A549 (cell line): ENCODE data around the gene RAPGEF4. TPM values are rescaled to one million over a fixed set of nuclear protein-coding genes. Genes with fewer than 3 reads are reported as not detected.

Experiments
- ATAC-seq, 2 experiments: fragments of 200-7000 bp in 1 of 2; fragments of >200 bp in 1 of 2; cut with Nextera tagmentation in 1 of 2; cut with Tn5 transposase in 1 of 2; 3 replicates each; pipeline versions ENCODE4 v1.8.0 to v1.9.1; 2018 to 2020; ENCODE audit warnings: mild to moderate bottlenecking in 1 of 2, moderate library complexity in 1 of 2
- CTCF ChIA-PET: fragments of 300-600 bp; sonication (Branson Sonifier 250); formaldehyde crosslinking; extraction: SDS; loops from one replicate; lab custom pipeline; 2021; ENCODE audit warnings: antibody characterized with exemption, inconsistent platforms; lab: Yijun Ruan, JAX
- POLR2A ChIA-PET: fragments of 350-600 bp; formaldehyde crosslinking; extraction: SDS; loops from one replicate; lab custom pipeline; 2021; ENCODE audit warnings: antibody characterized with exemption, inconsistent platforms; lab: Yijun Ruan, JAX
- DNase-seq, 2 experiments: peaks; one replicate each; pipeline versions ENCODE4 v3.0.0 to v3.0.0-alpha.2; 2011 to 2016; ENCODE audit warnings: low read depth in 1 of 2, low spot score in 1 of 2
- FAIRE-seq: peaks from 2 replicates; lab custom pipeline; 2011; peaks lifted over from hg19 to GRCh38; lab: Jason Lieb, UNC
- H3K27ac ChIP-seq, 2 experiments: fragments of >200 bp; sonication (Bioruptor Twin); formaldehyde crosslinking; 3 replicates each; pipeline ENCODE4 v1.5.1; 2016 to 2017
- H3K4me1 ChIP-seq: fragments of >200 bp; sonication (Bioruptor Twin); formaldehyde crosslinking; 3 replicates; pipeline ENCODE4 v1.6.1; 2016
- H3K4me2 ChIP-seq: fragments of >200 bp; sonication (Bioruptor Twin); formaldehyde crosslinking; 3 replicates; pipeline ENCODE4 v1.6.1; 2016
- H3K4me3 ChIP-seq: fragments of >200 bp; sonication (Bioruptor Twin); formaldehyde crosslinking; 3 replicates; pipeline ENCODE4 v1.5.1; 2016
- H3K9me3 ChIP-seq: fragments of >200 bp; sonication (Bioruptor Twin); formaldehyde crosslinking; 3 replicates; pipeline ENCODE4 v1.6.1; 2016
- CHD2 ChIP-seq: fragments of 150-350 bp; IDR thresholded peaks from 2 replicates; pipeline ENCODE4 v1.6.1; 2014; ENCODE audit warnings: low read length; ENCODE audit not compliant: partially characterized antibody
- EHF ChIP-seq: fragments of 250-450 bp; sonication (Bioruptor Pico); IDR thresholded peaks from 2 replicates; pipeline ENCODE4 v1.5.0; 2020; ENCODE audit warnings: mild to moderate bottlenecking
- EHMT2 ChIP-seq: fragments of 200-600 bp; sonication (generic); IDR thresholded peaks from 2 replicates; pipeline ENCODE4 v1.6.1; 2016; ENCODE audit warnings: antibody characterized with exemption, low read depth, mild to moderate bottlenecking, moderate library complexity
- ESRRA ChIP-seq: fragments of 150-350 bp; IDR thresholded peaks from 2 replicates; pipeline ENCODE4 v1.6.1; 2014; ENCODE audit warnings: mild to moderate bottlenecking, low read length, borderline replicate concordance
- FOSL2 ChIP-seq, 2 experiments: fragments of 450-650 bp in 1 of 2; fragments of >200 bp in 1 of 2; sonication (Bioruptor Twin) in 1 of 2; formaldehyde crosslinking; IDR thresholded peaks; 2 replicates each; pipeline versions ENCODE4 v1.5.0 to v1.6.1; 2016 to 2020; ENCODE audit warnings: mild to moderate bottlenecking in 1 of 2, moderate library complexity in 1 of 2
- FOXS1 ChIP-seq: fragments of 250-450 bp; sonication (Bioruptor Pico); IDR thresholded peaks from 2 replicates; pipeline ENCODE4 v1.5.0; 2020; ENCODE audit warnings: mild to moderate bottlenecking, moderate library complexity
- GATA3 ChIP-seq: IDR thresholded peaks from 2 replicates; pipeline ENCODE4 v1.6.1; 2012; ENCODE audit warnings: borderline replicate concordance
- HOXA7 ChIP-seq: fragments of 250-450 bp; sonication (Bioruptor Pico); IDR thresholded peaks from 2 replicates; pipeline ENCODE4 v1.5.0; 2020; ENCODE audit warnings: mild to moderate bottlenecking, moderate library complexity
- HOXB13 ChIP-seq: fragments of 250-450 bp; sonication (Bioruptor Pico); IDR thresholded peaks from 2 replicates; pipeline ENCODE4 v1.5.0; 2020; ENCODE audit warnings: low read depth, mild to moderate bottlenecking, moderate library complexity
- HOXB5 ChIP-seq: fragments of 250-450 bp; sonication (Bioruptor Pico); IDR thresholded peaks from 2 replicates; pipeline ENCODE4 v1.5.0; 2020; ENCODE audit warnings: mild to moderate bottlenecking, moderate library complexity
- JUN ChIP-seq, 2 experiments: fragments of >200 bp; sonication (Bioruptor Twin); formaldehyde crosslinking; IDR thresholded peaks; 2 replicates in 1 of 2; 3 replicates in 1 of 2; pipeline ENCODE4 v1.6.1; 2016 to 2017
- KDM5A ChIP-seq: fragments of 200-600 bp; sonication (generic); IDR thresholded peaks from 2 replicates; pipeline ENCODE4 v1.6.1; 2016; ENCODE audit warnings: antibody characterized with exemption, mild to moderate bottlenecking
- MAFK ChIP-seq: fragments of 450-650 bp; IDR thresholded peaks from 2 replicates; pipeline ENCODE4 v1.6.1; 2014; ENCODE audit not compliant: partially characterized antibody
- POLR2AphosphoS2 ChIP-seq: conservative IDR thresholded peaks from 2 replicates; pipeline ENCODE4 v1.6.1; 2012; ENCODE audit warnings: low read length, improper control_type of control experiment, inconsistent platforms
- RAD21 ChIP-seq, 2 experiments: fragments of >200 bp in 1 of 2; sonication (Bioruptor Twin) in 1 of 2; formaldehyde crosslinking in 1 of 2; IDR thresholded peaks in 1 of 2; conservative IDR thresholded peaks in 1 of 2; 2 replicates in 1 of 2; 3 replicates in 1 of 2; pipeline ENCODE4 v1.6.1; 2012 to 2018; ENCODE audit warnings: inconsistent platforms in 1 of 2
- RARB ChIP-seq: fragments of 250-450 bp; sonication (Bioruptor Pico); IDR thresholded peaks from 2 replicates; pipeline ENCODE4 v1.8.0; 2021; ENCODE audit warnings: mild to moderate bottlenecking, moderate library complexity
- SMC3 ChIP-seq: fragments of >200 bp; sonication (Bioruptor Twin); formaldehyde crosslinking; IDR thresholded peaks from 3 replicates; pipeline ENCODE4 v1.6.1; 2018; ENCODE audit warnings: inconsistent platforms
- TP53 ChIP-seq: fragments of 250-450 bp; sonication (Bioruptor Pico); IDR thresholded peaks from 2 replicates; pipeline ENCODE4 v1.5.0; 2021; ENCODE audit warnings: mild to moderate bottlenecking, moderate library complexity
- ZC3H11A ChIP-seq: fragments of 450-650 bp; IDR thresholded peaks from 2 replicates; pipeline ENCODE4 v1.6.1; 2014; ENCODE audit warnings: antibody characterized with exemption, mild to moderate bottlenecking
- ZSCAN20 ChIP-seq: fragments of 250-450 bp; sonication (Bioruptor Pico); IDR thresholded peaks from 2 replicates; pipeline ENCODE4 v1.8.0; 2022; ENCODE audit warnings: mild to moderate bottlenecking, moderate library complexity
- WGBS: methylation state at CpG from one replicate; pipeline ENCODE4 v1.1.6; 2017; ENCODE audit errors: missing lambda C conversion rate; 5-methylcytosine and 5-hydroxymethylcytosine counted together
- polyA plus RNA-seq, 4 experiments: library from polyadenylated mRNA; depleted of rRNA in 3 of 4; stranded (reverse); fragments of >200 nt; fragmentation: RNase III in 1 of 4; extraction: RNeasy Plus Mini Kit Qiagen cat#74134 plus additional on column Dnase treatment in 1 of 4; gene quantifications; 2 replicates in 3 of 4; 3 replicates in 1 of 4; pipeline ENCODE4 v1.2.3, GENCODE V29; 2011 to 2017
- TF ChIP-seq, protein P1 (sequence below): IDR thresholded peaks from 2 replicates; pipeline ENCODE4 v1.6.1; 2012
- TF ChIP-seq, protein P2 (sequence below): fragments of 450-650 bp; IDR thresholded peaks from 2 replicates; pipeline ENCODE4 v1.6.1; 2014; ENCODE audit warnings: antibody characterized with exemption
- TF ChIP-seq, protein P3 (sequence below): IDR thresholded peaks from 2 replicates; pipeline ENCODE4 v1.6.1; 2012; ENCODE audit warnings: low read depth, borderline replicate concordance
- TF ChIP-seq, protein P4 (sequence below): fragments of 250-450 bp; sonication (Bioruptor Pico); IDR thresholded peaks from 2 replicates; pipeline ENCODE4 v1.5.0; 2020; ENCODE audit warnings: low read depth, mild to moderate bottlenecking, moderate library complexity
- TF ChIP-seq, protein P5 (sequence below): fragments of 150-350 bp; IDR thresholded peaks from 2 replicates; pipeline ENCODE4 v1.6.1; 2014; ENCODE audit warnings: low read depth, mild to moderate bottlenecking, low read length

The RAPGEF4 gene
- polyA plus RNA-seq, 2 of the 4 experiments (the other 2 are of a cell fraction) = 0.18 to 1.1 TPM

DNA sequence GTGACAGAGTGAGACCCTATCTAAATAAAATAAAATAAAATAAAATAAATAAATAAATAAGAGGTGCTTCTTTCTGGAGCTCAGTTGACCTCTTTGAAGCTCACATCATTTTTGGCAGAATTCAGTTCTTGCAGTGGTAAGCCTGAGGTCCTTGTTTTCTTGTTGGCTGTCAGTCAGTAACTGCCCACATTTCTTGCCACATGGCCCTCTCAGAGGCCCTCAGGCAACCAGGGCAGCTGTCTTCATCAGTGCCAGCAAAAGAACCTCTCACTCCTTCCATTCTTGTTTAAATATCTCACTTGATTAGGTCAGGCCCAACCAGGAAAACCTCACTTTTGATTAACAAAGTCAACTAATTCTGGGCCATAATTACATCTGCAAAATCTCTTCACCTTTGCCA is 53.2 kb downstream of the RAPGEF4 start (continued):
- TF ChIP-seq CHD2 = no peak
- TF ChIP-seq TP53 (CRISPR knock-in tag) = no peak
- no peak for TF ChIP-seq HOXB5 (CRISPR knock-in tag)
- TF ChIP-seq HOXA7 (CRISPR knock-in tag) = no peak

DNA sequence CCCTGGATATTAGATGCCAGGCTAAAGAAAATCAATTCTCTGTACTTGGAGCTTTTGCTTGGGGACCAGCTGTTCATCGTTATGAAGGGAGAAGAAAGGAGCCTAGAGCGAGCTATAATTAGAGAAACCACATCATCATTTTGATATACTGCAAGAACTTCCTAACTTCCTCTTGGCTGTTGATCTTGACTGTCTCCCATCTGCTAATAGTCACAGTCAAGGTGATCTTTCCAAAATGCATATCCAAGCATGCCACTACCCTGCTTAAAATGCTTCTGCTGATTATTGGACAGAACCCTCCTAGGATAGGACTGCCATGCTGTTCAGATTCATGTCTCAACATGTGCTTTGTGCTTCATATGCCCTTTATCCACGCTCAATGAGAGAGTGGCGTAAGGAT is 54.8 kb downstream of the RAPGEF4 start:
- FAIRE-seq (no peak), ATAC-seq (no peak), DNase-seq (no peak)
- CTCF ChIA-PET = no interaction called here
- no peak overlapping the region for H3K4me3 ChIP-seq
- no peak overlapping the region for H3K4me2 ChIP-seq
- H3K4me1 ChIP-seq = no peaks in the 10 kb centered on the region
- 60% methylated on average over 4 of the region's 4 CpGs for WGBS
- POLR2A ChIA-PET = no interaction called here
- TF ChIP-seq HOXA7 (CRISPR knock-in tag) (no peak), JUN (IDR thresholded peaks at IDR 0.05) (no peak), RARB (CRISPR knock-in tag) (no peak), KDM5A (no peak), GATA3 (no peak), ESRRA (no peak), ZC3H11A (no peak), ZSCAN20 (no peak), FOXS1 (CRISPR knock-in tag) (no peak)
- TF ChIP-seq, protein P1, sequence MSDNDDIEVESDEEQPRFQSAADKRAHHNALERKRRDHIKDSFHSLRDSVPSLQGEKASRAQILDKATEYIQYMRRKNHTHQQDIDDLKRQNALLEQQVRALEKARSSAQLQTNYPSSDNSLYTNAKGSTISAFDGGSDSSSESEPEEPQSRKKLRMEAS = no peak
- TF ChIP-seq, protein P2, sequence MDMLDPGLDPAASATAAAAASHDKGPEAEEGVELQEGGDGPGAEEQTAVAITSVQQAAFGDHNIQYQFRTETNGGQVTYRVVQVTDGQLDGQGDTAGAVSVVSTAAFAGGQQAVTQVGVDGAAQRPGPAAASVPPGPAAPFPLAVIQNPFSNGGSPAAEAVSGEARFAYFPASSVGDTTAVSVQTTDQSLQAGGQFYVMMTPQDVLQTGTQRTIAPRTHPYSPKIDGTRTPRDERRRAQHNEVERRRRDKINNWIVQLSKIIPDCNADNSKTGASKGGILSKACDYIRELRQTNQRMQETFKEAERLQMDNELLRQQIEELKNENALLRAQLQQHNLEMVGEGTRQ = no peak
- TF ChIP-seq, protein P3, sequence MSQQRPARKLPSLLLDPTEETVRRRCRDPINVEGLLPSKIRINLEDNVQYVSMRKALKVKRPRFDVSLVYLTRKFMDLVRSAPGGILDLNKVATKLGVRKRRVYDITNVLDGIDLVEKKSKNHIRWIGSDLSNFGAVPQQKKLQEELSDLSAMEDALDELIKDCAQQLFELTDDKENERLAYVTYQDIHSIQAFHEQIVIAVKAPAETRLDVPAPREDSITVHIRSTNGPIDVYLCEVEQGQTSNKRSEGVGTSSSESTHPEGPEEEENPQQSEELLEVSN = no peak
- H3K9me3 ChIP-seq = no peaks in the 10 kb centered on the region
- no peak overlapping the region for H3K27ac ChIP-seq

DNA sequence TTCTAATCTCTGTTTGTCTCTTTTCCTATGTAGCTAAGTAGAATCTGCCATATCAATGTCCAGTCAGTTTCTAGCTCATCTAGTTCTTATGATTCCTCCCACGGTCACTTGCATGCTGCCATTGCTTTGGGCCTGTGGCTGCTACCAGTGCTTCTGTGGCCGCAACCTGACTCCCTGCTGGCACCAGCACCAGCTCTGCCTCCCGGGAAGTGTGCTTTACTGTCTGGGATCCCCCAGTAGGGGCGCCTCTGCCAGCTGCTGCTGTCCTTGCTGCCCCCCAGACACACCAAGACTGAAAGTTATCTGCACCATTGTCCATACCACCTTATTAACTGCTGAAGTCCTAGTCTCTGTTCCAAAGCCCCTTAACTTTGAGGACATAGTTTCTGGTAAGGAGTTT is 56.3 kb downstream of the RAPGEF4 start:
- no peak overlapping the region for H3K4me3 ChIP-seq
- ATAC-seq (no peak), DNase-seq (no peak), FAIRE-seq (no peak)
- no peak overlapping the region for H3K27ac ChIP-seq
- H3K4me1 ChIP-seq = no peaks in the 10 kb centered on the region
- POLR2A ChIA-PET = no interaction called here
- 62% methylated on average over 4 of the region's 4 CpGs for WGBS
- TF ChIP-seq, protein P4, sequence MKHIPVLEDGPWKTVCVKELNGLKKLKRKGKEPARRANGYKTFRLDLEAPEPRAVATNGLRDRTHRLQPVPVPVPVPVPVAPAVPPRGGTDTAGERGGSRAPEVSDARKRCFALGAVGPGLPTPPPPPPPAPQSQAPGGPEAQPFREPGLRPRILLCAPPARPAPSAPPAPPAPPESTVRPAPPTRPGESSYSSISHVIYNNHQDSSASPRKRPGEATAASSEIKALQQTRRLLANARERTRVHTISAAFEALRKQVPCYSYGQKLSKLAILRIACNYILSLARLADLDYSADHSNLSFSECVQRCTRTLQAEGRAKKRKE (CRISPR knock-in tag) = no peak
- TF ChIP-seq HOXB13 (CRISPR knock-in tag) (no peak), RAD21 (conservative IDR thresholded peaks at IDR 0.05 in 1 of 2, IDR thresholded peaks at IDR 0.05 in 1 of 2) (no peak), FOSL2 (IDR thresholded peaks at IDR 0.05) (no peak), FOSL2 (CRISPR knock-in tag; IDR thresholded peaks at IDR 0.05) (no peak), EHF (no peak), POLR2AphosphoS2 (no peak), MAFK (no peak), EHMT2 (no peak), SMC3 (no peak)
- TF ChIP-seq, protein P5, sequence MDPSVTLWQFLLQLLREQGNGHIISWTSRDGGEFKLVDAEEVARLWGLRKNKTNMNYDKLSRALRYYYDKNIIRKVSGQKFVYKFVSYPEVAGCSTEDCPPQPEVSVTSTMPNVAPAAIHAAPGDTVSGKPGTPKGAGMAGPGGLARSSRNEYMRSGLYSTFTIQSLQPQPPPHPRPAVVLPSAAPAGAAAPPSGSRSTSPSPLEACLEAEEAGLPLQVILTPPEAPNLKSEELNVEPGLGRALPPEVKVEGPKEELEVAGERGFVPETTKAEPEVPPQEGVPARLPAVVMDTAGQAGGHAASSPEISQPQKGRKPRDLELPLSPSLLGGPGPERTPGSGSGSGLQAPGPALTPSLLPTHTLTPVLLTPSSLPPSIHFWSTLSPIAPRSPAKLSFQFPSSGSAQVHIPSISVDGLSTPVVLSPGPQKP = no peak
- TF ChIP-seq, protein P3 = no peak
- no peak overlapping the region for H3K4me2 ChIP-seq
- no peaks in the 10 kb centered on the region for H3K9me3 ChIP-seq
- CTCF ChIA-PET = interaction anchor here (7.1 kb wide), 1 partner anchor 14 kb away, joined by 39 read pairs; no protein-coding TSS in a partner anchor
